Aorta (tissue), 5 donors: ENCODE measurements around the gene ALG9. TPM values are rescaled to one million over a fixed set of nuclear protein-coding genes. Genes with fewer than 3 reads are reported as not detected.

ENCODE experiments used
- ATAC-seq: fragments of 200-7000 bp; cut with Tn5 transposase; one replicate; pipeline ENCODE4 v1.9.1; 2022; ENCODE audit warnings: moderate library complexity; ENCODE audit not compliant: low FRiP score
- DNase-seq, 2 donors: peaks; one replicate each; pipeline ENCODE4 v3.0.0-alpha.2; 2020
- H3K27ac ChIP-seq, 2 donors: one replicate each; pipeline ENCODE4 v1.5.1; 2013; ENCODE audit warnings: low read length in 2 of 2, mild to moderate bottlenecking in 2 of 2, moderate library complexity in 2 of 2, control low read depth in 1 of 2, inconsistent platforms in 1 of 2, low read depth in 1 of 2
- H3K27me3 ChIP-seq, 2 donors: one replicate each; pipeline ENCODE4 v1.6.1; 2013; ENCODE audit warnings: control low read depth in 1 of 2, low read length in 1 of 2, mild to moderate bottlenecking in 1 of 2, moderate library complexity in 1 of 2; ENCODE audit not compliant: insufficient read depth in 2 of 2, control insufficient read depth in 1 of 2
- H3K36me3 ChIP-seq, 2 donors: one replicate each; pipeline ENCODE4 v1.6.1; 2013; ENCODE audit warnings: control low read depth in 1 of 2, low read length in 1 of 2, mild to moderate bottlenecking in 1 of 2; ENCODE audit not compliant: insufficient read depth in 2 of 2, control insufficient read depth in 1 of 2
- H3K4me1 ChIP-seq, 2 donors: one replicate each; pipeline ENCODE4 v1.6.1; 2013; ENCODE audit warnings: low read length in 2 of 2, control low read depth in 1 of 2, mild to moderate bottlenecking in 1 of 2, moderate library complexity in 1 of 2; ENCODE audit not compliant: insufficient read depth in 2 of 2, control insufficient read depth in 1 of 2
- H3K4me3 ChIP-seq, 2 donors: one replicate each; pipeline ENCODE4 v1.5.1; 2013; ENCODE audit warnings: low read length in 2 of 2, control low read depth in 1 of 2, mild to moderate bottlenecking in 1 of 2
- H3K9me3 ChIP-seq: one replicate; pipeline ENCODE4 v1.6.1; 2013; ENCODE audit warnings: mild to moderate bottlenecking, low read length; ENCODE audit not compliant: control insufficient read depth
- WGBS, 2 donors: extraction: QIAGEN DNeasy Blood & Tissue Kit; methylation state at CpG; one replicate each; pipeline ENCODE4 v1.1.7; 2013; 5-methylcytosine and 5-hydroxymethylcytosine counted together
- intact Hi-C, 2 donors: fragments of 100-400 bp; cut with DNase I; formaldehyde crosslinking; loops; one replicate each; pipeline versions ENCODE4 v1.14.2 to v1.15.0; 2022
- polyA plus RNA-seq, 2 donors: library from polyadenylated mRNA; stranded (reverse); fragments of 200-250 nt; gene quantifications; one replicate each; pipeline ENCODE4 v1.2.3, GENCODE V29; 2013
- total RNA-seq, 2 donors: library from RNA; stranded (reverse); fragmentation: NEBNext Ultra II Directional; extraction: Animal tissue kit (Norgen Biotek cat#: 25700); gene quantifications; one replicate each; pipeline ENCODE4 v1.2.1, GENCODE V29; 2021
- donor health status: healthy with polysubstance abuse.
- donor health status: Bipolar disorder and iron deficiency.
- donor health status: DM: no; HTN: no; CAD: no.
- donor health status: DM: no; HTN: no; CAD: no.
- donor health status: DM: yes; HTN: yes; CAD: no.

The ALG9 gene
- total and polyA plus RNA-seq, 4 donors: 6.4 to 31.0 (median 26.4) TPM

GRCh38 chr11:111846636-111847035 is 24.7 kb downstream of the ALG9 start:
- H3K36me3 ChIP-seq: peaks cover 2 to 7% of the 10 kb centered on the region in 2 donors

GRCh38 chr11:111846063-111846462 is 25.3 kb downstream of the ALG9 start:
- Histone ChIP-seq H3K36me3 (peaks cover 2 to 7% of the 10 kb centered on the region in 2 donors), H3K4me3 (no peak overlapping the region), H3K9me3 (no peaks in the 10 kb centered on the region), H3K27me3 (no peaks in the 10 kb centered on the region), H3K27ac (no peak overlapping the region), H3K4me1 (no peaks in the 10 kb centered on the region)
- ATAC-seq (no peak), DNase-seq (no peak)
- WGBS, 2 donors: 83 to 90% methylated on average over 2 of the region's 2 CpGs
- intact Hi-C loops: no loop called here

More at GRCh38 chr11:111846636-111847035, 24.7 kb downstream of the ALG9 start:
- ATAC-seq (no peak), DNase-seq (no peak)
- Histone ChIP-seq H3K4me1 (no peaks in the 10 kb centered on the region), H3K4me3 (no peak overlapping the region), H3K9me3 (no peaks in the 10 kb centered on the region), H3K27me3 (no peaks in the 10 kb centered on the region), H3K27ac (no peak overlapping the region)
- intact Hi-C loops: no loop called here
- WGBS, 2 donors: 18 to 19% methylated on average over 1 of the region's 1 CpG

- Histone ChIP-seq H3K36me3 (peaks cover 2 to 7% of the 10 kb centered on the region in 2 donors), H3K27me3 (no peaks in the 10 kb centered on the region), H3K27ac (no peak overlapping the region), H3K4me3 (no peak overlapping the region), H3K4me1 (no peaks in the 10 kb centered on the region), H3K9me3 (no peaks in the 10 kb centered on the region)
- intact Hi-C loops: no loop called here
- 88 to 90% methylated on average over 7 of the region's 7 CpGs for WGBS, 2 donors
- DNase-seq (no peak), ATAC-seq (no peak)
Observed at GRCh38 chr11:111845276-111846028, 25.9 kb downstream of the ALG9 start.

- intact Hi-C loops: loop anchor here (5.0 kb wide), 4 partner anchors 56 to 256 kb away; partner anchors contain the start of gene SIK2 (in 2 of the 2)
- Histone ChIP-seq H3K9me3 (no peaks in the 10 kb centered on the region), H3K4me1 (no peaks in the 10 kb centered on the region), H3K4me3 (no peak overlapping the region), H3K36me3 (peaks cover 2 to 7% of the 10 kb centered on the region in 2 donors), H3K27ac (no peak overlapping the region), H3K27me3 (no peaks in the 10 kb centered on the region)
- 80 to 87% methylated on average over 5 of the region's 5 CpGs for WGBS, 2 donors
- ATAC-seq (no peak), DNase-seq (no peak)
Observed at GRCh38 chr11:111843661-111844060, 27.7 kb downstream of the ALG9 start.

- Histone ChIP-seq H3K9me3 (no peaks in the 10 kb centered on the region), H3K36me3 (peaks cover 7 to 8% of the 10 kb centered on the region in 2 donors), H3K4me3 (no peak overlapping the region), H3K4me1 (no peaks in the 10 kb centered on the region), H3K27me3 (no peaks in the 10 kb centered on the region), H3K27ac (no peak overlapping the region)
- peak; percentile 94 for ATAC-seq
- 20 to 21% methylated on average over 10 of the region's 10 CpGs for WGBS, 2 donors
- DNase-seq: peak; percentile 89 to 94
- intact Hi-C loops: loop anchor here (2.0 to 5.0 kb wide), 5 partner anchors 54 to 277 kb away; partner anchors contain the start of gene SIK2 (in 2 of the 2)
Observed at GRCh38 chr11:111841370-111842053, 29.9 kb downstream of the ALG9 start.

GRCh38 chr11:111840143-111840542 is 31.2 kb downstream of the ALG9 start:
- intact Hi-C loops: loop anchor here (1.0 to 5.0 kb wide), 6 partner anchors 53 to 275 kb away; partner anchors contain the start of gene SIK2 (in 2 of the 2)
- Histone ChIP-seq H3K27ac (no peak overlapping the region), H3K4me3 (no peak overlapping the region), H3K27me3 (no peaks in the 10 kb centered on the region), H3K36me3 (peaks cover 8 to 9% of the 10 kb centered on the region in 2 donors), H3K4me1 (no peaks in the 10 kb centered on the region), H3K9me3 (no peaks in the 10 kb centered on the region)
- ATAC-seq (no peak), DNase-seq (no peak)
- 95 to 96% methylated on average over 1 of the region's 1 CpG for WGBS, 2 donors

GRCh38 chr11:111838054-111838453 is 33.3 kb downstream of the ALG9 start:
- H3K4me3 ChIP-seq: no peak overlapping the region
- ATAC-seq (no peak), DNase-seq (no peak)
- peaks cover 6 to 9% of the 10 kb centered on the region in 2 donors for H3K36me3 ChIP-seq
- H3K27me3 ChIP-seq: no peaks in the 10 kb centered on the region
- no peaks in the 10 kb centered on the region for H3K4me1 ChIP-seq
- WGBS, 2 donors: 89 to 90% methylated on average over 5 of the region's 5 CpGs
- intact Hi-C loops: no loop called here
- H3K27ac ChIP-seq: no peak overlapping the region
- H3K9me3 ChIP-seq: no peaks in the 10 kb centered on the region

- Histone ChIP-seq H3K4me3 (no peak overlapping the region), H3K9me3 (no peaks in the 10 kb centered on the region), H3K27ac (no peak overlapping the region), H3K36me3 (peaks cover 6 to 9% of the 10 kb centered on the region in 2 donors), H3K27me3 (no peaks in the 10 kb centered on the region), H3K4me1 (no peaks in the 10 kb centered on the region)
- 89 to 94% methylated on average over 5 of the region's 5 CpGs for WGBS, 2 donors
- intact Hi-C loops: no loop called here
- ATAC-seq (no peak), DNase-seq (no peak)
Observed at GRCh38 chr11:111837366-111837891, 34.0 kb downstream of the ALG9 start.
